IPS-20b (cell line): Measurements from ENCODE around the gene PCCA.
"Not testable (repeated sequence)": the region's sequence is repeated elsewhere in the genome, so short reads cannot be mapped to it uniquely, and the experiment has no call there.

ENCODE experiments used
- H3K27ac ChIP-seq: one replicate; pipeline ENCODE4 v1.5.1; 2013; ENCODE audit warnings: low read length
- H3K27me3 ChIP-seq: 2 replicates; pipeline ENCODE4 v1.6.1; 2013; ENCODE audit warnings: mild to moderate bottlenecking, low read length, inconsistent platforms; ENCODE audit not compliant: insufficient read depth
- H3K36me3 ChIP-seq: 2 replicates; pipeline ENCODE4 v1.6.1; 2013; ENCODE audit warnings: low read depth, mild to moderate bottlenecking, inconsistent platforms, low read length, moderate library complexity; ENCODE audit not compliant: insufficient read depth
- H3K4me1 ChIP-seq: 2 replicates; pipeline ENCODE4 v1.6.1; 2013; ENCODE audit warnings: mild to moderate bottlenecking, control low read depth, inconsistent platforms, low read length, moderate library complexity; ENCODE audit not compliant: insufficient read depth
- H3K4me3 ChIP-seq: 2 replicates; pipeline ENCODE4 v1.5.1; 2013; ENCODE audit warnings: mild to moderate bottlenecking, low read length, inconsistent platforms
- H3K9ac ChIP-seq: 2 replicates; pipeline ENCODE4 v1.6.1; 2013; ENCODE audit warnings: low read depth, mild to moderate bottlenecking, inconsistent platforms, low read length, moderate library complexity
- H3K9me3 ChIP-seq: 2 replicates; pipeline ENCODE4 v1.6.1; 2013; ENCODE audit warnings: mild to moderate bottlenecking, low read depth, low read length, inconsistent platforms; ENCODE audit not compliant: insufficient read depth

PCCA gene

GRCh38 chr13:100298691-100299090, 209.8 kb downstream of the PCCA start:
- H3K9ac ChIP-seq: no peak overlapping the region
- H3K27me3 ChIP-seq: no peaks in the 10 kb centered on the region
- H3K4me3 ChIP-seq: no peak overlapping the region
- H3K4me1 ChIP-seq: peaks cover 10% of the 10 kb centered on the region; the same call in 1 of the 2 replicates
- no peak overlapping the region for H3K27ac ChIP-seq
- no peaks in the 10 kb centered on the region for H3K36me3 ChIP-seq
- no peaks in the 10 kb centered on the region for H3K9me3 ChIP-seq

- Histone ChIP-seq H3K9ac (no peak overlapping the region), H3K4me3 (no peak overlapping the region), H3K36me3 (no peaks in the 10 kb centered on the region), H3K27me3 (no peaks in the 10 kb centered on the region), H3K27ac (no peak overlapping the region), H3K9me3 (no peaks in the 10 kb centered on the region), H3K4me1 (peaks cover 10% of the 10 kb centered on the region; the same call in 1 of the 2 replicates)
Observed at GRCh38 chr13:100300243-100300642, 211.3 kb downstream of the PCCA start.

DNA sequence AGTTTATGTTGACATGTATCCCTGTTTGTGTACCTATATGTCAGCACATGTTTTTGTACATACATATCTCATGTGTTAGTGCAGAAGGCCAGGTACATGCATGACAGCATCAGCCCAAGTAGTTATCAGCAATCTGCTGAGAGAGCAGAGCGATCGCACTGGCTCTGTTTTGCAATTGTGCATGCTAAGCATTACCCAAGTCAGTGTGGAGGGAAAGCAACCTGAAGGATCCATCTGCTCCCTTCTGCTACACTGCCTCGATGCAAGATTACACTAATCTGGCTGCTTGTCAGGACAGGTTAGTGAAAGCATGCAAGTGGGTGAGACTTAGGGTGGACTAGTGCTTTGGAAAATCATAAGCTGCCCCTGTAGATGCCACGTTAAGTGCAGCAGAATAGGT, 211.8 kb downstream of the PCCA start:
- Histone ChIP-seq H3K4me1 (peaks cover 12% of the 10 kb centered on the region; the same call in 1 of the 2 replicates), H3K36me3 (no peaks in the 10 kb centered on the region), H3K9me3 (no peaks in the 10 kb centered on the region), H3K4me3 (no peak overlapping the region), H3K27me3 (no peaks in the 10 kb centered on the region), H3K27ac (no peak overlapping the region), H3K9ac (no peak overlapping the region)

DNA sequence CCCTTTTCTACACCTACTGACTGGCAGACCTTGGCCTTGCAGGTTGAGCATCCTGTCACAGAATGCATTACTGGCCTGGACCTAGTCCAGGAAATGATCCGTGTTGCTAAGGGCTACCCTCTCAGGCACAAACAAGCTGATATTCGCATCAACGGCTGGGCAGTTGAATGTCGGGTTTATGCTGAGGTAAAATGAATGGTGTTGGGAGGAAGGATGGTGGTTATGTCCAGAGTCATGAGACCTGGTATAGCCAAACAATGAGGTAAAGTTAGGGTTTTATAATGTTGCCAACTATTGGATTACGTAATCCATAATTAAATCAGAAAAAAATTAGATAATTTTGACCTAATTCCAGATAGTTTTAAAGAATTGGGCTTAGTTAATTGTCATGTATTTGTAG, 212.5 kb downstream of the PCCA start:
- H3K27me3 ChIP-seq: no peaks in the 10 kb centered on the region
- H3K9me3 ChIP-seq: no peaks in the 10 kb centered on the region
- H3K4me1 ChIP-seq: peaks cover 18% of the 10 kb centered on the region; the same call in 1 of the 2 replicates
- no peak overlapping the region for H3K9ac ChIP-seq
- H3K36me3 ChIP-seq: no peaks in the 10 kb centered on the region
- no peak overlapping the region for H3K4me3 ChIP-seq
- no peak overlapping the region for H3K27ac ChIP-seq

DNA sequence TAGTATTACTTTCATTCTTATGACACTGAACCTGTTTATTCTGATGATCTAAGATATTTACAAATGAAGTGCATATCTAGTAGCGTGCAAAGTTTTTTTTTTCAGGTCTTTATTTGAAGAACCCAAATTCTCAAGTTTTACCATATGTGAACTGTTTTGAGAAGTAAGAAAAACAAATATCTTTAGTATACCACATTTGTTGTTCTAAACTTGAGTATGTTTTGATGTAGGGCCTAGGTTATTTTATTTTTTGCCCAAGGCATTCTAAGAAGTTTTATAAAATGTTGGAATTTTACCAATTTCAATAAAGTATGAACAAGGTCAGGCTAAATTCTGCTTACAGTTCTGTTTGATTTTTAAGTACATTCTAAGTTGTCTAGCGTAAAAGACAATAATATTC, 213.5 kb downstream of the PCCA start:
- Histone ChIP-seq H3K9ac (no peak overlapping the region), H3K4me3 (no peak overlapping the region), H3K27ac (no peak overlapping the region), H3K36me3 (no peaks in the 10 kb centered on the region), H3K9me3 (no peaks in the 10 kb centered on the region), H3K27me3 (no peaks in the 10 kb centered on the region), H3K4me1 (peaks cover 20% of the 10 kb centered on the region; the same call in 1 of the 2 replicates)

DNA sequence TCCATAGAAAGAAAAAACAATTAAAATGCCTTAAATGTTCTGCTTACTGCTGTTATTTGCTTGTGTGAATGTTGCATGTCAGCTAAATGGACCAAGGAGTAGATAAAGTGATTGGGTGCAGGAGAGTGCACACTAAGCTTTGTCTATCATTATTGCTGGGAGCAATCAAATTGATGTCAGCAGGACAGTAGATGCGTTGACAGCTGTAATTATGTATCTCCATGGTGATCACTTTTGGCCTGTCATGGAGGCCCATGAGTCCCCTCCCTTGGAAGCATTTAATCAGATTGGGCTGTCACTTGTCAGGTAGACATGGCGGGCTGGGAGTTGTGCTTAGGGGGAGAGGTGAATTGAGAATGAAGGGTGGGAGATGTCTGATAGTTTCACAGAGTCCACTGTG, 215.3 kb downstream of the PCCA start:
- H3K4me3 ChIP-seq: no peak overlapping the region
- peaks cover 15% of the 10 kb centered on the region; the same call in 1 of the 2 replicates for H3K4me1 ChIP-seq
- H3K36me3 ChIP-seq: no peaks in the 10 kb centered on the region
- H3K9me3 ChIP-seq: no peaks in the 10 kb centered on the region
- no peak overlapping the region for H3K9ac ChIP-seq
- H3K27me3 ChIP-seq: no peaks in the 10 kb centered on the region
- H3K27ac ChIP-seq: no peak overlapping the region

GRCh38 chr13:100305398-100305797, 216.5 kb downstream of the PCCA start:
- peaks cover 7% of the 10 kb centered on the region; the same call in 1 of the 2 replicates for H3K36me3 ChIP-seq
- no peak overlapping the region for H3K9ac ChIP-seq
- H3K4me1 ChIP-seq: peaks cover 15% of the 10 kb centered on the region; the same call in 1 of the 2 replicates
- H3K27ac ChIP-seq: no peak overlapping the region
- H3K4me3 ChIP-seq: no peak overlapping the region
- H3K9me3 ChIP-seq: no peaks in the 10 kb centered on the region
- no peaks in the 10 kb centered on the region for H3K27me3 ChIP-seq

DNA sequence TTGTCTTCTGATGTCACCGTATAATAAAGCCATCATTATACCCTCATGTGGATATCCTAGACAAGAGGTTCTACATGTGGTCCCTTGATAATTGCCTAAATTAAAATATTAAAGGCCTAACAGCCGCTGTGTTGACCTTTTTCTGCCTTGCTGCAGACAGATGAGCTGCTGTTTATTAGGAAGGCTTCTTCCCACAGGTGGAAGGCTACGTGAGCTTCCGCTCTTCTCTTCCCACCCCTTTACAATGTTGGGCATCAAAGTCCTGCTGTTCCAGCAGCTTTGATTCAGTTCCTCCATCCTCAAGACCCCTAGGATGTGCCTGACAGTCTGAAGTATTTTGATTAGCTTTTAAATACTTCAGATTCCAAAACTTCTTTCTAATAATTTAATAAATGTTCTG, 217.1 kb downstream of the PCCA start:
- Histone ChIP-seq H3K4me3 (no peak overlapping the region), H3K27ac (no peak overlapping the region), H3K36me3 (peaks cover 7% of the 10 kb centered on the region; the same call in 1 of the 2 replicates), H3K9me3 (no peaks in the 10 kb centered on the region), H3K4me1 (peaks cover 15% of the 10 kb centered on the region; the same call in 1 of the 2 replicates), H3K9ac (no peak overlapping the region), H3K27me3 (no peaks in the 10 kb centered on the region)

DNA sequence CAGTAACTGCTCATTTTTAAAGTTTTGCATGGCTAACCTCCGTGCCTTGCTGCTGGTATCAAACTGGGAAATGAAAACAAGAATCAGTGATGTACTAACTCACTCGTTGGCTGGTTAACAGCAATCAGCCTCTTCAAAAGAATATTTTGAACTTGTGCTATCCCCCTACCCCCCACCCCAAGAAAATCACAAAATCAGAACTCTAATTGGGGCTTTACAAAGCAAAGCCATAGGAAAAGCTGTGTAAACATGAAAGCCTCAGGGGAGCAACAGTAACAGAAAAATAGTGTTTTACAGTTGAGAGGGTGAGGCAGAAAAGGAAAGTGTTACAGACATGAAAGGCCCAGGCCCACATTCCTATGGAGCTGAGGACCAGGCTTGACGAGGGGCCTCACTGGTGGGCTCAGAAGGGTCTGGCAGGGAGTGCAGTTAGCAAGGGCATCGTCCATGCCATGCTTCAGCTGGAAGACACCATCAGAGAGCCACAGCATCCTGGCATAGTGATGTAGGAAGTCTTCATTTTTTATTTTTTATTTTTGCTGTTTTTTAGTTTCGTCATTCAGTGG, 217.6 kb downstream of the PCCA start:
- Histone ChIP-seq H3K4me1 (peaks cover 12% of the 10 kb centered on the region; the same call in 1 of the 2 replicates), H3K4me3 (no peak overlapping the region), H3K27ac (no peak overlapping the region), H3K9ac (no peak overlapping the region), H3K36me3 (peaks cover 7% of the 10 kb centered on the region; the same call in 1 of the 2 replicates), H3K9me3 (no peaks in the 10 kb centered on the region), H3K27me3 (no peaks in the 10 kb centered on the region)

DNA sequence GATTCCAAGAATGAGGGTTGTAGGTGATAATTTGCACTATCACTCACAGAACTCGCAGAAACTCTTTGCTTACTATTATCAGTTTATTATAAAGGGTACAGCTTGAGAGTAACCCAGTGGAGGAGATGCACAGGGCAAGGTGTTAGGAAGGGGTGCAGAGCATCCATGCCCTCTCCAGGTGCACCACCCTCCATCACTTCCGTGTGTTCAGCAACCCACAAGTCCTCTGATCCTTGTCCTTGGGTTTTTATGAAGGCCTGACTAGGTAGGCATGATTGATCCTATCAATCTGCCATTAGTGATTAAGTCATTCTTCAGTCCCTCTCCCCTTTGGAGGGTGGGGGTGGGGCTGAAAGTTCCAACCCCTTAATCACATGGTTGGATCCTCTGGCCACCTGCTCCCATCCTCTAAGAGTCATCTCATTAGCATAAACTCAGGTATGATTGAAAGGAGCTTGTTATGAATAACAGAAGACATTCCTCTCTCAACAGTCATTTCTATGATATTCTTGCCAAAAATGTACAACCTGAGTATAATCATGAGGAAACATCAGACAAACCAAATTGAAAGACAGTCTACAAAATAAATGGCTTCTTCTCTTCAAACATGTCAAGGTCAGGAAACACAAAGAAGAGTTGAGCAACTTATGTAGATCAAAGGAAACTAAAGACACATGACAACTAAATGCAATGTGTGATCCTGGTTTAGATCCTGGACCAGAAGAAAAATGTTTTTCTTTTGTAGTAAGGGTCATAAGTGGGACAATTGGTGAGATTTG, 225.4 kb downstream of the PCCA start:
- Histone ChIP-seq H3K4me3 (no peak overlapping the region), H3K9me3 (no peaks in the 10 kb centered on the region; the same call in 1 of the 2 replicates), H3K9ac (no peak overlapping the region), H3K27me3 (no peaks in the 10 kb centered on the region), H3K4me1 (0 out of 2 replicates have a peak, but pooled peaks cover 2% of the 10 kb centered on the region), H3K36me3 (peaks cover 18% of the 10 kb centered on the region; the same call in 1 of the 2 replicates), H3K27ac (no peak overlapping the region)

DNA sequence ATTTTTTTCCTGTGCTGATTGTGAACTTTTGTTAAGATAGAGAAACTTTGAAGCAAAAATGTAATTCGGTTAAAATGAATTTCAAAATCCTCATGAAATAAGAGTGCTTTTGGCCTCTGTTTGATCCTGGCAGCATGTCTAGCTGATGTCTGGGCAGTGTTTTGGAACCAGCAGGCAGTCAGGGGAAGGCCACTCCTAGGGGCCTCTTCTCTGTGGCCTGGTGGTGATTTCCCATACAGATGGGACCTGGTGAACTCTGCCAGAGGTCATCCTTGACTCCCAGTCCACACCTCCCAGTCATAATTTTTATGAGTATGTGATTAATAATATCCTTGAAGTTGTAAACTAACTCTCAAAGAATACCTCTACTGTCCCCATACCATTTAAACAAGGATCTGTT, 226.6 kb downstream of the PCCA start:
- Histone ChIP-seq H3K27ac (no peak overlapping the region), H3K4me1 (0 out of 2 replicates have a peak, but pooled peaks cover 2% of the 10 kb centered on the region), H3K9me3 (no peaks in the 10 kb centered on the region; the same call in 1 of the 2 replicates), H3K27me3 (no peaks in the 10 kb centered on the region), H3K4me3 (no peak overlapping the region), H3K9ac (no peak overlapping the region), H3K36me3 (peaks cover 11% of the 10 kb centered on the region; the same call in 1 of the 2 replicates)

DNA sequence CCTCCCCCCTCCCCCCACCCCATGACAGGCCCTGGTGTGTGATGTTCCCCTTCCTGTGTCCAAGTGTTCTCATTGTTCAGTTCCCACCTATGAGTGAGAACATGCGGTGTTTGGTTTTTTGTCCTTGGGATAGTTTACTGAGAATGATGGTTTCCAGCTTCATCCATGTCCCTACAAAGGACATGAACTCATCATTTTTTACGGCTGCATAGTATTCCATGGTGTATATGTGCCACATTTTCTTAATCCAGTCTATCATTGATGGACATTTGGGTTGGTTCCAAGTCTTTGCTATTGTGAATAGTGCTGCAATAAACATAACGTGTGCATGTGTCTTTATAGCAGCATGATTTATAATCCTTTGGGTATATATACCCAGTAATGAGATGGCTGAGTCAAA, 229.6 kb downstream of the PCCA start:
- not testable (repeated sequence) for H3K4me3 ChIP-seq, H3K27me3 ChIP-seq, H3K27ac ChIP-seq, H3K9ac ChIP-seq, H3K9me3 ChIP-seq, H3K4me1 ChIP-seq
- H3K36me3 ChIP-seq: peaks cover 18% of the 10 kb centered on the region; the same call in 1 of the 2 replicates
